ENCODE data around the gene TET3.

TET3 gene

GRCh38 chr2:73998933-73999332 is 14.2 kb downstream of the TET3 start:
- H3K4me1 ChIP-seq (ENCODE audit: low read length): peaks cover 56% of the 10 kb centered on the region
- peaks cover 95% of the 10 kb centered on the region for H4K20me1 ChIP-seq (ENCODE audit: insufficient read depth, low read length)
- no peak overlapping the region for H3K4me3 ChIP-seq (ENCODE audit: low read length)
- H3K79me2 ChIP-seq (ENCODE audit: low read length): peaks cover 100% of the 10 kb centered on the region
- no peaks in the 10 kb centered on the region for H3K27me3 ChIP-seq (ENCODE audit: low read depth, low read length)
- H3K27ac ChIP-seq (ENCODE audit: low read length): no peak overlapping the region
- no peak overlapping the region for H3K9ac ChIP-seq (ENCODE audit: low read length)
- no peak overlapping the region for H3K4me2 ChIP-seq (ENCODE audit: low read length)
- H3K9me3 ChIP-seq (ENCODE audit: insufficient read depth, low read length): no peaks in the 10 kb centered on the region
- TF ChIP-seq EZH2phosphoT487 (IDR thresholded peaks at IDR 0.05; ENCODE audit: low read depth): no peak
- no peak for TF ChIP-seq CTCF (IDR thresholded peaks at IDR 0.05; ENCODE audit: low read depth, low read length)
- peaks cover 40% of the 10 kb centered on the region for H3K36me3 ChIP-seq (replicated peaks; ENCODE audit: low read depth, low read length)
- H2AFZ ChIP-seq (ENCODE audit: low read depth, low read length): no peak overlapping the region

GRCh38 chr2:73999881-74000597 is 15.3 kb downstream of the TET3 start:
- Histone ChIP-seq H3K4me3 (ENCODE audit: low read length) (no peak overlapping the region), H3K4me1 (ENCODE audit: low read length) (peaks cover 54% of the 10 kb centered on the region), H3K79me2 (ENCODE audit: low read length) (peaks cover 100% of the 10 kb centered on the region)

GRCh38 chr2:74000666-74001065 is 16.0 kb downstream of the TET3 start:
- Histone ChIP-seq H3K27me3 (ENCODE audit: low read depth, low read length) (no peaks in the 10 kb centered on the region), H4K20me1 (ENCODE audit: insufficient read depth, low read length) (peaks cover 95% of the 10 kb centered on the region), H3K9ac (ENCODE audit: low read length) (no peak overlapping the region), H3K36me3 (replicated peaks; ENCODE audit: low read depth, low read length) (peaks cover 39% of the 10 kb centered on the region), H3K79me2 (ENCODE audit: low read length) (peaks cover 100% of the 10 kb centered on the region), H2AFZ (ENCODE audit: low read depth, low read length) (no peak overlapping the region), H3K4me1 (ENCODE audit: low read length) (peaks cover 54% of the 10 kb centered on the region), H3K27ac (ENCODE audit: low read length) (peak overlapping the region; percentile 76), H3K4me2 (ENCODE audit: low read length) (peak overlapping the region; percentile 94), H3K4me3 (ENCODE audit: low read length) (peak overlapping the region; percentile 85; the same call in 1 of the 2 replicates), H3K9me3 (ENCODE audit: insufficient read depth, low read length) (no peaks in the 10 kb centered on the region)
- TF ChIP-seq EZH2phosphoT487 (IDR thresholded peaks at IDR 0.05; ENCODE audit: low read depth) (no peak), CTCF (IDR thresholded peaks at IDR 0.05; ENCODE audit: low read depth, low read length) (no peak)

More at GRCh38 chr2:73999881-74000597, 15.3 kb downstream of the TET3 start:
- no peaks in the 10 kb centered on the region for H3K9me3 ChIP-seq (ENCODE audit: insufficient read depth, low read length)
- H3K9ac ChIP-seq (ENCODE audit: low read length): no peak overlapping the region
- peak overlapping the region; percentile 94 for H3K4me2 ChIP-seq (ENCODE audit: low read length)
- peaks cover 39% of the 10 kb centered on the region for H3K36me3 ChIP-seq (replicated peaks; ENCODE audit: low read depth, low read length)
- TF ChIP-seq EZH2phosphoT487 (IDR thresholded peaks at IDR 0.05; ENCODE audit: low read depth): no peak
- no peak overlapping the region for H2AFZ ChIP-seq (ENCODE audit: low read depth, low read length)
- no peak overlapping the region for H3K27ac ChIP-seq (ENCODE audit: low read length)
- H4K20me1 ChIP-seq (ENCODE audit: insufficient read depth, low read length): peaks cover 95% of the 10 kb centered on the region
- no peaks in the 10 kb centered on the region for H3K27me3 ChIP-seq (ENCODE audit: low read depth, low read length)

- no peak for TF ChIP-seq CTCF (IDR thresholded peaks at IDR 0.05; ENCODE audit: low read depth, low read length)
- TF ChIP-seq EZH2phosphoT487 (IDR thresholded peaks at IDR 0.05; ENCODE audit: low read depth): no peak
- Histone ChIP-seq H3K27me3 (ENCODE audit: low read depth, low read length) (no peaks in the 10 kb centered on the region), H3K4me3 (ENCODE audit: low read length) (peak overlapping the region; percentile 85), H2AFZ (ENCODE audit: low read depth, low read length) (no peak overlapping the region), H3K36me3 (replicated peaks; ENCODE audit: low read depth, low read length) (peaks cover 39% of the 10 kb centered on the region), H3K27ac (ENCODE audit: low read length) (peak overlapping the region; percentile 76), H3K4me1 (ENCODE audit: low read length) (peaks cover 54% of the 10 kb centered on the region), H3K4me2 (ENCODE audit: low read length) (peak overlapping the region; percentile 94), H3K9me3 (ENCODE audit: insufficient read depth, low read length) (no peaks in the 10 kb centered on the region), H4K20me1 (ENCODE audit: insufficient read depth, low read length) (peaks cover 95% of the 10 kb centered on the region), H3K9ac (ENCODE audit: low read length) (no peak overlapping the region), H3K79me2 (ENCODE audit: low read length) (peaks cover 100% of the 10 kb centered on the region)
Observed at GRCh38 chr2:74001121-74001520, 16.4 kb downstream of the TET3 start.

Data from OCI-LY3 (cell line).